HCT116 (cell line): ENCODE results near the gene KIF26A. TPM values are rescaled to one million over a fixed set of nuclear protein-coding genes. Genes with fewer than 3 reads are reported as not detected.

Experiments used
- ATAC-seq: fragments of 200-7000 bp; cut with Tn5 transposase; 2 replicates; pipeline ENCODE4 v1.9.1; 2020; ENCODE audit warnings: mild to moderate bottlenecking, moderate library complexity
- BruUV-seq: library from RNA; stranded (reverse); fragments of 400-500 nt; replicated peaks from 2 replicates; lab custom pipeline; 2021; lab: Mats Ljungman, UMichigan
- CTCF ChIA-PET: fragments of 300-600 bp; sonication (Branson Sonifier 250); formaldehyde crosslinking; loops from one replicate; lab custom pipeline; 2021; ENCODE audit warnings: antibody characterized with exemption; lab: Charles Lee
- POLR2A ChIA-PET: fragments of 300-600, 350-600 bp; sonication (Branson Sonifier 250); formaldehyde crosslinking; loops from one replicate; lab custom pipeline; 2021; ENCODE audit warnings: antibody characterized with exemption; lab: Charles Lee
- RAD21 ChIA-PET, 2 experiments: fragments of 300-600 bp; sonication (Branson Sonifier 250); formaldehyde crosslinking; loops; one replicate each; lab custom pipeline; 2023; ENCODE audit warnings: low total read pairs in 2 of 2; ENCODE audit not compliant: uncharacterized antibody in 2 of 2, unreplicated experiment in 2 of 2, low non-redundant PET in 1 of 2; lab: Charles Lee
- DNase-seq: peaks from one replicate; pipeline ENCODE4 v3.0.0-alpha.2; 2010; ENCODE audit warnings: low read depth, low spot score
- H2AFZ ChIP-seq: fragments of 200-600 bp; shearing (Covaris generic), sonication (generic); 2 replicates; pipeline ENCODE4 v1.6.1; 2017; ENCODE audit warnings: low read depth, mixed run types, mixed read lengths, antibody characterized with exemption, low read length; ENCODE audit not compliant: poor library complexity, severe bottlenecking
- H3K27ac ChIP-seq: 2 replicates; pipeline ENCODE4 v1.5.1; 2012; ENCODE audit warnings: low read depth, low read length
- H3K27me3 ChIP-seq: fragments of 200-600 bp; sonication (generic); 2 replicates; pipeline ENCODE4 v1.6.1; 2016; ENCODE audit warnings: mixed run types, low read length, mixed read lengths; ENCODE audit not compliant: insufficient read depth
- H3K36me3 ChIP-seq, 2 experiments: fragments of 200-500 bp in 1 of 2; fragments of 200-600 bp in 1 of 2; sonication (Bioruptor generic) in 1 of 2; sonication (generic) in 1 of 2; 2 replicates each; pipeline versions ENCODE4 v1.5.1 to v1.6.1; 2014 to 2016; ENCODE audit warnings: low read length in 2 of 2, inconsistent platforms in 1 of 2, mixed read lengths in 1 of 2, mixed run types in 1 of 2; ENCODE audit not compliant: insufficient read depth in 2 of 2, control insufficient read depth in 1 of 2
- H3K4me1 ChIP-seq, 2 experiments: fragments of 200-600 bp in 1 of 2; sonication (generic) in 1 of 2; 2 replicates each; pipeline versions ENCODE4 v1.5.1 to v1.6.1; 2012 to 2017; ENCODE audit warnings: low read length in 2 of 2, inconsistent platforms in 1 of 2, mild to moderate bottlenecking in 1 of 2, mixed read lengths in 1 of 2, mixed run types in 1 of 2, moderate library complexity in 1 of 2; ENCODE audit not compliant: insufficient read depth in 2 of 2, control insufficient read depth in 1 of 2
- H3K4me2 ChIP-seq: fragments of 200-600 bp; sonication (generic); 2 replicates; pipeline ENCODE4 v1.6.1; 2017; ENCODE audit warnings: mixed run types, low read length, mixed read lengths
- H3K4me3 ChIP-seq, 2 experiments: fragments of 200-600 bp in 1 of 2; sonication (generic) in 1 of 2; replicated peaks in 1 of 2; 2 replicates each; pipeline ENCODE4 v1.5.1; 2011 to 2016; ENCODE audit warnings: low read length in 2 of 2, control low read depth in 1 of 2, low read depth in 1 of 2, mild to moderate bottlenecking in 1 of 2, mixed read lengths in 1 of 2, mixed run types in 1 of 2
- H3K79me2 ChIP-seq: fragments of 200-600 bp; sonication (generic); 2 replicates; pipeline ENCODE4 v1.6.1; 2017; ENCODE audit warnings: mild to moderate bottlenecking, mixed run types, low read length, moderate library complexity, mixed read lengths; ENCODE audit not compliant: insufficient read depth
- H3K9ac ChIP-seq: fragments of 200-600 bp; sonication (generic); 2 replicates; pipeline ENCODE4 v1.6.1; 2016; ENCODE audit warnings: low read length, mixed read lengths
- H3K9me2 ChIP-seq: fragments of 200-600 bp; sonication (generic), shearing (Covaris generic); 2 replicates; pipeline ENCODE4 v1.6.1; 2017; ENCODE audit warnings: mixed run types, mild to moderate bottlenecking, moderate library complexity; ENCODE audit not compliant: insufficient read depth
- H3K9me3 ChIP-seq, 2 experiments: fragments of 200-500 bp in 1 of 2; fragments of 200-600 bp in 1 of 2; sonication (Bioruptor generic) in 1 of 2; sonication (generic) in 1 of 2; 2 replicates each; pipeline ENCODE4 v1.6.1; 2014 to 2017; ENCODE audit warnings: low read length in 2 of 2, mixed read lengths in 2 of 2, inconsistent platforms in 1 of 2, low read depth in 1 of 2, mild to moderate bottlenecking in 1 of 2, mixed run types in 1 of 2, moderate library complexity in 1 of 2; ENCODE audit not compliant: control insufficient read depth in 1 of 2, insufficient read depth in 1 of 2
- H4K20me1 ChIP-seq: fragments of 200-600 bp; sonication (generic), shearing (Covaris generic); 2 replicates; pipeline ENCODE4 v1.6.1; 2017; ENCODE audit warnings: mixed run types, mild to moderate bottlenecking, moderate library complexity; ENCODE audit not compliant: insufficient read depth
- CEBPB ChIP-seq: IDR thresholded peaks from 2 replicates; pipeline ENCODE4 v1.6.1; 2012; ENCODE audit warnings: low read depth
- EGR1 ChIP-seq: IDR thresholded peaks from 2 replicates; pipeline ENCODE4 v1.6.1; 2012; ENCODE audit warnings: low read depth
- EZH2phosphoT487 ChIP-seq: fragments of 200-600 bp; IDR thresholded peaks from 2 replicates; pipeline ENCODE4 v1.6.1; 2018; ENCODE audit warnings: antibody characterized with exemption, borderline replicate concordance
- FOSL1 ChIP-seq: IDR thresholded peaks from 2 replicates; pipeline ENCODE4 v1.6.1; 2012; ENCODE audit warnings: low read depth
- JUND ChIP-seq: IDR thresholded peaks from 2 replicates; pipeline ENCODE4 v1.6.1; 2012
- POLR2A ChIP-seq: IDR thresholded peaks from 2 replicates; pipeline ENCODE4 v1.7.0; 2011; ENCODE audit warnings: borderline replicate concordance; ENCODE audit not compliant: insufficient read depth, insufficient read length; ENCODE audit errors: extremely low read depth
- SP1 ChIP-seq: IDR thresholded peaks from 2 replicates; pipeline ENCODE4 v1.6.1; 2012; ENCODE audit warnings: low read depth
- SRF ChIP-seq: IDR thresholded peaks from 2 replicates; pipeline ENCODE4 v1.6.1; 2012; ENCODE audit warnings: low read depth
- YY1 ChIP-seq: IDR thresholded peaks from 2 replicates; pipeline ENCODE4 v1.6.1; 2011; ENCODE audit warnings: low read length, low read depth, moderate library complexity, mild to moderate bottlenecking; ENCODE audit not compliant: insufficient replicate concordance; ENCODE audit errors: extremely low read depth
- ZFX ChIP-seq: fragments of 450-650 bp; IDR thresholded peaks from 2 replicates; pipeline ENCODE4 v1.6.1; 2017
- intact Hi-C: fragments of 100-400 bp; cut with micrococcal nuclease; formaldehyde crosslinking; loops from 2 replicates; pipeline ENCODE4 v1.10.0; 2022
- total RNA-seq: library from RNA; stranded (reverse); gene quantifications from one replicate; pipeline ENCODE4 v1.2.1, GENCODE V29; 2021; ENCODE audit not compliant: unreplicated experiment
- TF ChIP-seq, protein P1 (sequence below), 3 experiments: fragments of 200-600 bp in 1 of 3; sonication (generic) in 1 of 3; IDR thresholded peaks in 2 of 3; conservative IDR thresholded peaks in 1 of 3; 2 replicates each; pipeline ENCODE4 v1.5.1; 2012 to 2017; ENCODE audit warnings: low read depth in 2 of 3, low read length in 2 of 3, antibody characterized with exemption in 1 of 3, borderline replicate concordance in 1 of 3, control low read depth in 1 of 3, mild to moderate bottlenecking in 1 of 3, mixed read lengths in 1 of 3, mixed run types in 1 of 3, moderate library complexity in 1 of 3; ENCODE audit not compliant: insufficient read depth in 1 of 3
- TF ChIP-seq, protein P2 (sequence below): IDR thresholded peaks from 2 replicates; pipeline ENCODE4 v1.6.1; 2012

The KIF26A gene
- total RNA-seq, 1 experiment from 2014 or later: 10.2 TPM

DNA sequence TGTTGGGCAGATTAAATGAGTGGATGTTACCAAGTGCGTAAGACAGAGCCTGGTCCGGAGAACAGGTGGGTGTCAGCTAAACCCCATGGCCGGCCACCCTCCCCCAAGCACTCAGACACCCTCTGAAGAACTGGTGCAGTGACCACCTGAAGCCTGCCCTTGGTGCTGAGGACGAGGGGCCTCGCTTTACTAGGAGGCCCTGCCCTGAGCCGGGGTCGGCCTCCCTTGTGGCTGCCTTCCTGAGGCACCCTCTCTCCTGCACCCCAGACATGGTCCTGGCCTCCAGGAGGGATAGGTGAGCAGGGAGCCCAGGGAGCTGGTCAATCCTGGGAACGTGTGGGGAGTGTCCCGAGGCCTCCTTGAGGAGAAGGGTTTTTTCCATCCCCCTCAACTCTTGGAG lies 4.9 kb upstream of the KIF26A start:
- intact Hi-C loops: loop anchor here (10.0 kb wide), 1 partner anchor 329 kb away; no protein-coding TSS in a partner anchor
- no peak overlapping the region for H3K4me3 ChIP-seq
- ChIA-PET RAD21 (interaction anchor here in 1 of 2 experiments (0.7 kb wide), 1 partner anchor 56 kb away, joined by 3 read pairs; no protein-coding TSS in a partner anchor), CTCF (interaction anchor here (1.7 to 2.2 kb wide), 2 partner anchors 56 to 431 kb away, joined by 6 to 7 read pairs; no protein-coding TSS in a partner anchor), POLR2A (no interaction called here)
- no peak for ATAC-seq
- no peaks in the 10 kb centered on the region for H3K36me3 ChIP-seq
- no peak for DNase-seq
- no peaks in the 10 kb centered on the region for H3K9me2 ChIP-seq
- peaks cover 4 to 15% of the 10 kb centered on the region in 2 experiments; a peak in 2 of 4 replicates for H3K4me1 ChIP-seq
- H3K9ac ChIP-seq: no peak overlapping the region
- H2AFZ ChIP-seq: no peak overlapping the region
- TF ChIP-seq CEBPB: no peak
- no peak for TF ChIP-seq POLR2A
- TF ChIP-seq YY1: no peak
- TF ChIP-seq, protein P1, sequence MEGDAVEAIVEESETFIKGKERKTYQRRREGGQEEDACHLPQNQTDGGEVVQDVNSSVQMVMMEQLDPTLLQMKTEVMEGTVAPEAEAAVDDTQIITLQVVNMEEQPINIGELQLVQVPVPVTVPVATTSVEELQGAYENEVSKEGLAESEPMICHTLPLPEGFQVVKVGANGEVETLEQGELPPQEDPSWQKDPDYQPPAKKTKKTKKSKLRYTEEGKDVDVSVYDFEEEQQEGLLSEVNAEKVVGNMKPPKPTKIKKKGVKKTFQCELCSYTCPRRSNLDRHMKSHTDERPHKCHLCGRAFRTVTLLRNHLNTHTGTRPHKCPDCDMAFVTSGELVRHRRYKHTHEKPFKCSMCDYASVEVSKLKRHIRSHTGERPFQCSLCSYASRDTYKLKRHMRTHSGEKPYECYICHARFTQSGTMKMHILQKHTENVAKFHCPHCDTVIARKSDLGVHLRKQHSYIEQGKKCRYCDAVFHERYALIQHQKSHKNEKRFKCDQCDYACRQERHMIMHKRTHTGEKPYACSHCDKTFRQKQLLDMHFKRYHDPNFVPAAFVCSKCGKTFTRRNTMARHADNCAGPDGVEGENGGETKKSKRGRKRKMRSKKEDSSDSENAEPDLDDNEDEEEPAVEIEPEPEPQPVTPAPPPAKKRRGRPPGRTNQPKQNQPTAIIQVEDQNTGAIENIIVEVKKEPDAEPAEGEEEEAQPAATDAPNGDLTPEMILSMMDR (IDR thresholded peaks at IDR 0.05 in 2 of 3, conservative IDR thresholded peaks at IDR 0.05 in 1 of 3; ENCODE audit: borderline replicate concordance in 1 of 3, insufficient read depth in 1 of 3, low read depth in 2 of 3, low read length in 2 of 3): no peak
- TF ChIP-seq EZH2phosphoT487: no peak
- no peak for TF ChIP-seq SP1
- TF ChIP-seq JUND: no peak
- TF ChIP-seq ZFX: no peak
- no peak for TF ChIP-seq FOSL1
- TF ChIP-seq SRF: no peak
- TF ChIP-seq, protein P2, sequence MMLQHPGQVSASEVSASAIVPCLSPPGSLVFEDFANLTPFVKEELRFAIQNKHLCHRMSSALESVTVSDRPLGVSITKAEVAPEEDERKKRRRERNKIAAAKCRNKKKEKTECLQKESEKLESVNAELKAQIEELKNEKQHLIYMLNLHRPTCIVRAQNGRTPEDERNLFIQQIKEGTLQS: no peak
- TF ChIP-seq EGR1: no peak
- H3K79me2 ChIP-seq: no peaks in the 10 kb centered on the region
- no TSS peak for BruUV-seq
- no peak overlapping the region for H3K27ac ChIP-seq
- peaks cover 13 to 14% of the 10 kb centered on the region in 2 experiments; a peak in 3 of 4 replicates for H3K9me3 ChIP-seq
- no peaks in the 10 kb centered on the region for H3K27me3 ChIP-seq
- no peak overlapping the region for H3K4me2 ChIP-seq
- H4K20me1 ChIP-seq: no peaks in the 10 kb centered on the region
